GM23248 (cell line): Measurements from ENCODE around the gene PPM1H.

Source experiments
- EZH2 ChIP-seq: fragments of 200-600 bp; sonication (generic); IDR thresholded peaks from 2 replicates; pipeline ENCODE4 v1.6.1; 2018; ENCODE audit warnings: antibody characterized with exemption, mild to moderate bottlenecking; ENCODE audit not compliant: insufficient read depth, poor library complexity, severe bottlenecking
- EZH2phosphoT487 ChIP-seq: fragments of 200-600 bp; sonication (generic); IDR thresholded peaks from 2 replicates; pipeline ENCODE4 v1.6.1; 2018; ENCODE audit warnings: antibody characterized with exemption, moderate library complexity, mild to moderate bottlenecking, low read depth; ENCODE audit not compliant: insufficient read depth

DNA sequence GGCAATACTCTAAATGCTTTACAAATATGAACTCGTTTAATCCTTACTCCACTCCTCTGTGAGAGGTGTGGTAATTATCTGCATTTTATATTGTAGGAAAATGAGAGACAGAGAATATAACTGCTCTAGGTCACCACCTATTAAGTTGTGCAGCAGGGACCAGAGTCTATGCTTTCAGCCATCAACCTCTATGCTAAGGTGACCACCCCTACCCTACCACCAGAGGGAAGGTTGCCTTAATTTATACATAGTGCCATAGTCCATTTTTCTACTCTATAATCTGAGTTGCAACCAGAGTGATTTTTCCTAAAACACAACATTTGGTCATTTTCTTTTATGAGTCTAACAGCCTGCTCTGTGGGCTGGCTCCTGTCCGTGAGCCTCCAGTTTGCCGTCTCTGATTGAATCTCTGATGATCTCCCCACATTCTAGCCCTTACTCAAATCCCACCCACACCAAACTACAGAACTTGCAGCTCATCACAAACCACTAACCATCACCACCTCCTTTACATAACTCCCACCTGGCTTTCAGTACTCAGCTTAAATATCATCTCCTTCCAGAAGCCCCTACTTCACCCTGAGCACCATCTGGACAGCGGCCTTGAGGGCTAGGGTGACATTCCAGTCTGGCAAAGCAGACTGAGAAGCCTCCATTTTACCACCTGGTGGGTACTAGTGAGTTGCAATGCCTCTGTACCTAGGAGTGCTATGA is 126.6 kb downstream of the PPM1H start:
- TF ChIP-seq EZH2phosphoT487 (no peak), EZH2 (no peak)
